ENCODE results near the gene VOPP1. TPM values are rescaled to one million over a fixed set of nuclear protein-coding genes. Genes with fewer than 3 reads are reported as not detected.

VOPP1 gene
- total RNA-seq, 1 experiment from 2014 or later = 30.3 TPM

DNA sequence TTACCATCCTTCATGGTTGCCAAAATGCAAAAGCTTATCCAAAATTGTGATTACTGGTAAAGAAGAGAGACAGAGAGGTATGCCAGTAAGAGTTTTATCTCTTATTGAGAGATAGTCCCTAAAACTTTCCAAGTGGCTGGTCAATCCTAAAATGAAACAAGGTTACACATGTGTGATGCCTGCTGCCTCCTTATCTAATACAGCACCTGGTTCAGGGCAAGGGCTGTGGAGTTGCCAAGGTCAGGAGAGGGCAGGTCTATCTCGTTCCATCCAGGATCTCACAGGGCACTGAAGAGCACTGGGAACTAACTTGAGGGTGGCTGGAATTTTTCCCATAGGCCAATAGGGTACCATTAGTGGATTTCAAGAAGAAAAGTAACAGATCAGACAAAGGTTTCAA lies 18.3 kb downstream of the VOPP1 start (continued):
- TF ChIP-seq FOSL1 (IDR thresholded peaks at IDR 0.05; ENCODE audit: low read depth) = no peak
- TF ChIP-seq, protein P1, sequence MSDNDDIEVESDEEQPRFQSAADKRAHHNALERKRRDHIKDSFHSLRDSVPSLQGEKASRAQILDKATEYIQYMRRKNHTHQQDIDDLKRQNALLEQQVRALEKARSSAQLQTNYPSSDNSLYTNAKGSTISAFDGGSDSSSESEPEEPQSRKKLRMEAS (IDR thresholded peaks at IDR 0.05) = no peak
- TF ChIP-seq, protein P2, sequence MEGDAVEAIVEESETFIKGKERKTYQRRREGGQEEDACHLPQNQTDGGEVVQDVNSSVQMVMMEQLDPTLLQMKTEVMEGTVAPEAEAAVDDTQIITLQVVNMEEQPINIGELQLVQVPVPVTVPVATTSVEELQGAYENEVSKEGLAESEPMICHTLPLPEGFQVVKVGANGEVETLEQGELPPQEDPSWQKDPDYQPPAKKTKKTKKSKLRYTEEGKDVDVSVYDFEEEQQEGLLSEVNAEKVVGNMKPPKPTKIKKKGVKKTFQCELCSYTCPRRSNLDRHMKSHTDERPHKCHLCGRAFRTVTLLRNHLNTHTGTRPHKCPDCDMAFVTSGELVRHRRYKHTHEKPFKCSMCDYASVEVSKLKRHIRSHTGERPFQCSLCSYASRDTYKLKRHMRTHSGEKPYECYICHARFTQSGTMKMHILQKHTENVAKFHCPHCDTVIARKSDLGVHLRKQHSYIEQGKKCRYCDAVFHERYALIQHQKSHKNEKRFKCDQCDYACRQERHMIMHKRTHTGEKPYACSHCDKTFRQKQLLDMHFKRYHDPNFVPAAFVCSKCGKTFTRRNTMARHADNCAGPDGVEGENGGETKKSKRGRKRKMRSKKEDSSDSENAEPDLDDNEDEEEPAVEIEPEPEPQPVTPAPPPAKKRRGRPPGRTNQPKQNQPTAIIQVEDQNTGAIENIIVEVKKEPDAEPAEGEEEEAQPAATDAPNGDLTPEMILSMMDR (IDR thresholded peaks at IDR 0.05 in 2 of 3, conservative IDR thresholded peaks at IDR 0.05 in 1 of 3; ENCODE audit: borderline replicate concordance in 1 of 3, insufficient read depth in 1 of 3, low read depth in 2 of 3, low read length in 2 of 3) = no peak

DNA sequence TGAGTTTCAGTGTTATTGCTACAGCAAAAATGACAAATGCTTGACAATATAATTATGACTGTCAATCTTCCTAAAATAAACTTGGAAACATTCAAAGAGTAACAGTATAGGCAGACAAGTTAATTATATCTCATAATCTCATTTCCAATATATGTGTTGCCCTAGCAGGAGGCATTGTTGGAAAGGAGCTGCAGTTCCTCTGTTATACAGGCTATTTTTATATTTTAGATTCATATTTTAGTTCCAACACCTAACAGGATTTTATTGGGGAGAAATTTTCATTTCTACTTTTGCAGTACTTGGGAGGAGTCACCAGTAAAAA lies 19.3 kb downstream of the VOPP1 start:
- no peaks in the 10 kb centered on the region for H3K36me3 ChIP-seq (ENCODE audit: control insufficient read depth in 1 of 2, insufficient read depth in 2 of 2, low read length in 2 of 2)
- CTCF ChIA-PET = no interaction called here
- no TSS peak for BruUV-seq (replicated peaks)
- H3K27ac ChIP-seq (ENCODE audit: low read depth, low read length) = no peak overlapping the region
- RAD21 ChIA-PET (ENCODE audit: low non-redundant PET in 1 of 2, low total read pairs in 2 of 2, uncharacterized antibody in 2 of 2, unreplicated experiment in 2 of 2) = no interaction called here
- H3K4me2 ChIP-seq (ENCODE audit: low read length) = no peak overlapping the region
- no peaks in the 10 kb centered on the region for H3K9me3 ChIP-seq (ENCODE audit: control insufficient read depth in 1 of 2, insufficient read depth in 1 of 2, low read depth in 1 of 2, low read length in 2 of 2)
- no peaks in the 10 kb centered on the region for H3K9me2 ChIP-seq (ENCODE audit: insufficient read depth)
- POLR2A ChIA-PET = no interaction called here
- TF ChIP-seq FOSL1 (IDR thresholded peaks at IDR 0.05; ENCODE audit: low read depth) = no peak
- no peak for TF ChIP-seq ZNF274 (IDR thresholded peaks at IDR 0.05; ENCODE audit: low read depth, low read length)
- no peak for TF ChIP-seq RAD21 (IDR thresholded peaks at IDR 0.05; ENCODE audit: low read depth)
- TF ChIP-seq, protein P3, sequence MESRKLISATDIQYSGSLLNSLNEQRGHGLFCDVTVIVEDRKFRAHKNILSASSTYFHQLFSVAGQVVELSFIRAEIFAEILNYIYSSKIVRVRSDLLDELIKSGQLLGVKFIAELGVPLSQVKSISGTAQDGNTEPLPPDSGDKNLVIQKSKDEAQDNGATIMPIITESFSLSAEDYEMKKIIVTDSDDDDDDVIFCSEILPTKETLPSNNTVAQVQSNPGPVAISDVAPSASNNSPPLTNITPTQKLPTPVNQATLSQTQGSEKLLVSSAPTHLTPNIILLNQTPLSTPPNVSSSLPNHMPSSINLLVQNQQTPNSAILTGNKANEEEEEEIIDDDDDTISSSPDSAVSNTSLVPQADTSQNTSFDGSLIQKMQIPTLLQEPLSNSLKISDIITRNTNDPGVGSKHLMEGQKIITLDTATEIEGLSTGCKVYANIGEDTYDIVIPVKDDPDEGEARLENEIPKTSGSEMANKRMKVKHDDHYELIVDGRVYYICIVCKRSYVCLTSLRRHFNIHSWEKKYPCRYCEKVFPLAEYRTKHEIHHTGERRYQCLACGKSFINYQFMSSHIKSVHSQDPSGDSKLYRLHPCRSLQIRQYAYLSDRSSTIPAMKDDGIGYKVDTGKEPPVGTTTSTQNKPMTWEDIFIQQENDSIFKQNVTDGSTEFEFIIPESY (IDR thresholded peaks at IDR 0.05; ENCODE audit: extremely low read depth, insufficient replicate concordance, low read length) = no peak
- TF ChIP-seq EZH2 (IDR thresholded peaks at IDR 0.05) = no peak
- no peak for TF ChIP-seq SRF (IDR thresholded peaks at IDR 0.05; ENCODE audit: low read depth)
- no peak for TF ChIP-seq POLR2AphosphoS5 (IDR thresholded peaks at IDR 0.05; ENCODE audit: low read depth, low read length)
- TF ChIP-seq, protein P2 (IDR thresholded peaks at IDR 0.05 in 2 of 3, conservative IDR thresholded peaks at IDR 0.05 in 1 of 3; ENCODE audit: borderline replicate concordance in 1 of 3, insufficient read depth in 1 of 3, low read depth in 2 of 3, low read length in 2 of 3) = no peak
- peaks cover 9 to 25% of the 10 kb centered on the region in 2 experiments; a peak in 3 of 4 replicates for H3K4me1 ChIP-seq (ENCODE audit: control insufficient read depth in 1 of 2, insufficient read depth in 2 of 2, low read length in 2 of 2)
- peaks cover 22% of the 10 kb centered on the region; the same call in 1 of the 2 replicates for H3K79me2 ChIP-seq (ENCODE audit: insufficient read depth, low read length)
- H4K20me1 ChIP-seq (ENCODE audit: insufficient read depth) = no peaks in the 10 kb centered on the region
- ATAC-seq (no peak), DNase-seq (ENCODE audit: low read depth, low spot score) (no peak)
- no peak overlapping the region for H3K9ac ChIP-seq (ENCODE audit: low read length)
- H3K27me3 ChIP-seq (ENCODE audit: insufficient read depth, low read length) = no peaks in the 10 kb centered on the region
- H2AFZ ChIP-seq (ENCODE audit: low read depth, low read length, poor library complexity, severe bottlenecking) = no peak overlapping the region
- intact Hi-C loops (cut with micrococcal nuclease) = no loop called here
- H3K4me3 ChIP-seq (replicated peaks in 1 of 2; ENCODE audit: low read depth in 1 of 2, low read length in 2 of 2) = no peak overlapping the region

All from HCT116 (cell line).